Measurements from ENCODE around the gene TLL1. TPM values are rescaled to one million over a fixed set of nuclear protein-coding genes. Genes with fewer than 3 reads are reported as not detected.
A peak's percentile ranks its signal among the peaks of the same experiment; 100 is the strongest.

The TLL1 gene
- total RNA-seq: 10 to 100 TPM in 1 of 4 donors, 1 to 10 TPM in 3; 4.2 to 20.4 (median 8.4) TPM

DNA sequence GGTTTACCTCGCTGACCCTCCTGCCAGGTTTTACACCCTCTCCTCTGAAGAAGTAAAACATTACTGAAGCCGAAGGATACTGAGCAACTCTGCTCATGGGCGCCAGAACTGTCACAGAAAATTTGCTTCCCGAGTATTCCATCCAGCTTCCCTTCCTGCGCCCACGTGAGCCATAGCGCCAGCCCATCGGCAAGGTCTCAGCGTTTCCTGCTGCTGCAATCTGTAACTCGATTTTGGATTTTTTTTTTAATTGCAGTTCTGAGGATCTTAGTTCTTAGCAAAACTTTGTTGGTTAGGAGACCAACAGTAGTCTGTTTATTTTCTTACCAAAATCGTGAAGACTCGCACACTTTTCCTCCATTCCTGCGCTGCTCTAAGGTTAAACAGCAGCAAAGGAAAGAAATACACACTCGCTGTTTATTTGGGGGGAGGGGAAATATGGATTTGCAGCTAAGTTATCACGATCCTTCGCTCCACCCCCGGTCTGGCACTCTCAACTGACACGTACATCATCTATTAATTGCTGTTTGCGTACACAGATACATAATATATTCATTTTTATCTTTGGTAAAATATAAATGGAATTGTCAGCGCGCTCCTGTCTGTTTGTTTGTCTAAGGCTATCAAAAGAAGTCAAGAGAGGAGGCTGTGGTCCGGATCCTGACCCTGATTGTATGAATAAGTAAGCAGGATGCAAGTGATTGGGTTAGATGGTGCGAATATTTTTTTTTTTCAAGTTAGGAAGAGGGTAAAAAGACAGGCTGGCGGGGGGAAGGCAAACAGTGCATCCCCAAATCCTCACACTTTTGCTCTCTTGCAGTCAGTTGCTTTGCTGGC is at the start of gene TLL1:
Gene TLL1 (plus strand): TSS at position 777 of the 837 bp plus-strand sequence. CDS start 668 bp downstream, outside the sequence.
- Histone ChIP-seq H3K27me3 (peaks cover 0 to 8% of the 10 kb centered on the region in 2 donors), H3K9me3 (no peaks in the 10 kb centered on the region), H3K27ac (peak within 1 kb of the TSS in 1 of 4 donors; percentile 68), H3K36me3 (no peaks in the 10 kb centered on the region), H3K4me1 (peaks cover 0 to 29% (median 6%) of the 10 kb centered on the region in 4 donors), H3K4me3 (peak within 1 kb of the TSS; percentile 40 to 59 (median 46))
- WGBS, 2 donors: 9 to 10% methylated on average over 24 of the region's 24 CpGs
- no peak for DNase-seq (ENCODE audit: low spot score in 2 of 2)
- TF ChIP-seq, protein P1, sequence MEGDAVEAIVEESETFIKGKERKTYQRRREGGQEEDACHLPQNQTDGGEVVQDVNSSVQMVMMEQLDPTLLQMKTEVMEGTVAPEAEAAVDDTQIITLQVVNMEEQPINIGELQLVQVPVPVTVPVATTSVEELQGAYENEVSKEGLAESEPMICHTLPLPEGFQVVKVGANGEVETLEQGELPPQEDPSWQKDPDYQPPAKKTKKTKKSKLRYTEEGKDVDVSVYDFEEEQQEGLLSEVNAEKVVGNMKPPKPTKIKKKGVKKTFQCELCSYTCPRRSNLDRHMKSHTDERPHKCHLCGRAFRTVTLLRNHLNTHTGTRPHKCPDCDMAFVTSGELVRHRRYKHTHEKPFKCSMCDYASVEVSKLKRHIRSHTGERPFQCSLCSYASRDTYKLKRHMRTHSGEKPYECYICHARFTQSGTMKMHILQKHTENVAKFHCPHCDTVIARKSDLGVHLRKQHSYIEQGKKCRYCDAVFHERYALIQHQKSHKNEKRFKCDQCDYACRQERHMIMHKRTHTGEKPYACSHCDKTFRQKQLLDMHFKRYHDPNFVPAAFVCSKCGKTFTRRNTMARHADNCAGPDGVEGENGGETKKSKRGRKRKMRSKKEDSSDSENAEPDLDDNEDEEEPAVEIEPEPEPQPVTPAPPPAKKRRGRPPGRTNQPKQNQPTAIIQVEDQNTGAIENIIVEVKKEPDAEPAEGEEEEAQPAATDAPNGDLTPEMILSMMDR (IDR thresholded peaks at IDR 0.05): no peak
- TF ChIP-seq POLR2A (IDR thresholded peaks at IDR 0.05): no peak
- no peak for TF ChIP-seq EP300 (IDR thresholded peaks at IDR 0.05)

GRCh38 chr4:165826166-165826565 is 46.9 kb upstream of the TLL1 start:
- Histone ChIP-seq H3K27ac (no peak overlapping the region), H3K4me3 (no peak overlapping the region), H3K27me3 (no peaks in the 10 kb centered on the region), H3K36me3 (no peaks in the 10 kb centered on the region), H3K4me1 (no peaks in the 10 kb centered on the region), H3K9me3 (no peaks in the 10 kb centered on the region)
- 90 to 93% methylated on average over 1 of the region's 1 CpG for WGBS, 2 donors
- TF ChIP-seq EP300 (IDR thresholded peaks at IDR 0.05): no peak
- TF ChIP-seq, protein P1 (IDR thresholded peaks at IDR 0.05): no peak
- TF ChIP-seq POLR2A (IDR thresholded peaks at IDR 0.05): no peak
- DNase-seq (ENCODE audit: low spot score in 2 of 2): no peak

GRCh38 chr4:165827018-165827417 is 46.0 kb upstream of the TLL1 start:
- Histone ChIP-seq H3K4me3 (no peak overlapping the region), H3K27ac (no peak overlapping the region), H3K9me3 (no peaks in the 10 kb centered on the region), H3K36me3 (no peaks in the 10 kb centered on the region), H3K4me1 (no peaks in the 10 kb centered on the region), H3K27me3 (no peaks in the 10 kb centered on the region)
- TF ChIP-seq, protein P1 (IDR thresholded peaks at IDR 0.05): no peak
- TF ChIP-seq POLR2A (IDR thresholded peaks at IDR 0.05) (no peak), EP300 (IDR thresholded peaks at IDR 0.05) (no peak)
- no peak for DNase-seq (ENCODE audit: low spot score in 2 of 2)
- WGBS, 2 donors: 62 to 92% methylated on average over 1 of the region's 1 CpG

- TF ChIP-seq, protein P1 (IDR thresholded peaks at IDR 0.05): no peak
- TF ChIP-seq EP300 (IDR thresholded peaks at IDR 0.05) (no peak), POLR2A (IDR thresholded peaks at IDR 0.05) (no peak)
- DNase-seq (ENCODE audit: low spot score in 2 of 2): no peak
- WGBS, 2 donors: 25 to 32% methylated on average over 2 of the region's 2 CpGs
- no peak overlapping the region for H3K27ac ChIP-seq
- H3K36me3 ChIP-seq: no peaks in the 10 kb centered on the region
- H3K4me3 ChIP-seq: no peak overlapping the region
- no peaks in the 10 kb centered on the region for H3K9me3 ChIP-seq
- H3K27me3 ChIP-seq: no peaks in the 10 kb centered on the region
- H3K4me1 ChIP-seq: no peaks in the 10 kb centered on the region
Observed at GRCh38 chr4:165828928-165829327, 44.1 kb upstream of the TLL1 start.

DNA sequence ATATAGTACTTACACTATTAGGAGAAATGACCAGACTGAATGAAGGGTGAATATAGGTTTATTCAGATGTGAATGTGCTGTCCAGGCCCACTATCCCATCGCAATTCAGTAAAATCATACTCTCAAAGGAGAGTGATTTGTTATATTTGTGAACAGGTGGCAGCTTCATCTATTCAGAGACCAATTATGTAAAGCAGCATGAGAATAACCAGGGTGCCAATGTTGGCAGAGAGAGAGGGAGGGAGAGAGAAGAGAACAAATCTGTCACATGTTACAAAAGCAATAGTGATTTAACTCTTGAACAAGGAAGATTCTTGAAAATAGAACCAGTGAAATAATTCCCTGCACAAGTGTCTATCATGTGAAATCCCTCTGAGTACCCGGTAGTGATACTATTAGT is 38.9 kb upstream of the TLL1 start:
- TF ChIP-seq, protein P1 (IDR thresholded peaks at IDR 0.05): no peak
- TF ChIP-seq EP300 (IDR thresholded peaks at IDR 0.05): no peak
- TF ChIP-seq POLR2A (IDR thresholded peaks at IDR 0.05): no peak
- Histone ChIP-seq H3K4me1 (no peaks in the 10 kb centered on the region), H3K27me3 (no peaks in the 10 kb centered on the region), H3K27ac (no peak overlapping the region), H3K9me3 (no peaks in the 10 kb centered on the region), H3K4me3 (no peak overlapping the region), H3K36me3 (no peaks in the 10 kb centered on the region)
- no peak for DNase-seq (ENCODE audit: low spot score in 2 of 2)
- WGBS, 2 donors: 91% methylated on average over 2 of the region's 2 CpGs
